ENCODE measurements around the gene CDKL2. TPM values are rescaled to one million over a fixed set of nuclear protein-coding genes. Genes with fewer than 3 reads are reported as not detected.

CDKL2 gene
- total RNA-seq, 1 donor from 2014 or later = 3.6 TPM

DNA sequence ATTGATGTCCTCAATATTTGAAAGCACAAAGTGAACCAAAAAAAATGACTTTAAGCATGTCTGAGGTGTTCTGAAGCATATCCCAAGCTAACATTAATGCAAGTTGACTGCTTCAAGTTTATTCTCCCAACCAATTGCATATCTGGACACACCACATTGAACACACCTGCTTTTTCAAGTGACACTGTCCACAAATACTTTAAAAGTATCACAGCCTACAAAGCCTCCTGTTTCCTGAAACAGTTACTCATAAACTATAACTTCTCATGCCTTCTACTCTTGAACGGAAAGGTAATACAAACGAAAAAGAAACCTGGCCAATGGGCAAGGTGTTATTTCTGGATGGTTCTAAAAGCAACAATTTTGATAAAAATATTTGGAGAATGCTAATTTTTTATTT lies 1.1 kb downstream of the CDKL2 start:
- H3K4me3 ChIP-seq (ENCODE audit: low read depth, low read length) = peak overlapping the region; percentile 75
- TF ChIP-seq CTCF (conservative IDR thresholded peaks at IDR 0.05; ENCODE audit: low read depth, low read length) = no peak
- DNase-seq (ENCODE audit: low read depth) = no peak

GRCh38 chr4:75623026-75623425 lies 7.3 kb downstream of the CDKL2 start:
- no peak overlapping the region for H3K4me3 ChIP-seq (ENCODE audit: low read depth, low read length)
- no peak for TF ChIP-seq CTCF (conservative IDR thresholded peaks at IDR 0.05; ENCODE audit: low read depth, low read length)
- no peak for DNase-seq (ENCODE audit: low read depth)

GRCh38 chr4:75621715-75622114 lies 8.6 kb downstream of the CDKL2 start:
- no peak overlapping the region for H3K4me3 ChIP-seq (ENCODE audit: low read depth, low read length)
- no peak for TF ChIP-seq CTCF (conservative IDR thresholded peaks at IDR 0.05; ENCODE audit: low read depth, low read length)
- DNase-seq (ENCODE audit: low read depth) = no peak

- no peak overlapping the region for H3K4me3 ChIP-seq (ENCODE audit: low read depth, low read length)
- no peak for TF ChIP-seq CTCF (conservative IDR thresholded peaks at IDR 0.05; ENCODE audit: low read depth, low read length)
- no peak for DNase-seq (ENCODE audit: low read depth)
Observed at GRCh38 chr4:75612306-75612705, 18.0 kb downstream of the CDKL2 start.

GRCh38 chr4:75605928-75606327 lies 24.4 kb downstream of the CDKL2 start:
- DNase-seq (ENCODE audit: low read depth) = no peak
- TF ChIP-seq CTCF (conservative IDR thresholded peaks at IDR 0.05; ENCODE audit: low read depth, low read length) = no peak
- H3K4me3 ChIP-seq (ENCODE audit: low read depth, low read length) = no peak overlapping the region

DNA sequence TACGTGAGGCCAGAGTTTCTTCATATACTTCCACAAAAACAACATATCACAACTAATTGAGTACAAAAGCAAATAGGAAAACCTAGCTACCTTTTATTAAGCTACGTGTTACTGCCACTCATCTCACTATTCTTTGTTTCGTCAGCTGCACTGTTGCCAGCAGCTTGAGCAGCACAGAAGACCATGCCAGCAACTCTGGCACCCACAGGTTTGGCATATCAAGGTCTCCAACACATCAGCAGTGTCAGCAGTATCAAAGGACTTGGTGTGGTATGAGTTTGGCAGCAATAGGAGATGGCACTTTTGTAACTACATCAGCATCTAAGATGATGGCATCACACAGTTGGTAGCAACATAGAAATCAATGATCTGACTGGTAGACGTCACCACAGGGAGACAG lies 30.7 kb downstream of the CDKL2 start:
- no peak for TF ChIP-seq CTCF (conservative IDR thresholded peaks at IDR 0.05; ENCODE audit: low read depth, low read length)
- no peak for DNase-seq (ENCODE audit: low read depth)
- H3K4me3 ChIP-seq (ENCODE audit: low read depth, low read length) = no peak overlapping the region

DNA sequence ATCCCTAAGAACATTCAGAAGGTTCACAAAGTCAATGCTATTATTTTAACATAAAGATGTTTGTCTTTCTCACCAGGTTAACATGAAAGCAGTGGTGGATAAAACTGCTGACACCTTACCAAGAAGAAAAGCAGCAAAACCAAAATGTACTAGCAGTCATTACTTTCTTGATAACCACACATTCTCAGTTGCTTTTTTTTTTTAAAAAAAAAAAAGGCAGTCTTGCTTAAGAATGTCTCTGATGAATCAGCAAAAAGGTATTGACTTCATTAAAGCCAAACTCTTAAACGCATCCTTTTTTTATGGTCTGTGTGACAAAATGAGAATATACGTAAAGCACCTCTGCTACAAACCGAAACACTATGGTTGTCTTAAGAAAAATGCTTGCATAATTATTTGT lies 31.9 kb downstream of the CDKL2 start:
- DNase-seq (ENCODE audit: low read depth) = peak; percentile 10
- no peak overlapping the region for H3K4me3 ChIP-seq (ENCODE audit: low read depth, low read length)
- no peak for TF ChIP-seq CTCF (conservative IDR thresholded peaks at IDR 0.05; ENCODE audit: low read depth, low read length)

Data from epithelial cell of proximal tubule (primary cell).